HCT116 (cell line): ENCODE results near the gene OSBPL10. TPM values are rescaled to one million over a fixed set of nuclear protein-coding genes. Genes with fewer than 3 reads are reported as not detected.

Experiments used
- ATAC-seq: fragments of 200-7000 bp; cut with Tn5 transposase; 2 replicates; pipeline ENCODE4 v1.9.1; 2020; ENCODE audit warnings: mild to moderate bottlenecking, moderate library complexity
- BruUV-seq: library from RNA; stranded (reverse); fragments of 400-500 nt; replicated peaks from 2 replicates; lab custom pipeline; 2021; lab: Mats Ljungman, UMichigan
- CTCF ChIA-PET: fragments of 300-600 bp; sonication (Branson Sonifier 250); formaldehyde crosslinking; loops from one replicate; lab custom pipeline; 2021; ENCODE audit warnings: antibody characterized with exemption; lab: Charles Lee
- POLR2A ChIA-PET: fragments of 300-600, 350-600 bp; sonication (Branson Sonifier 250); formaldehyde crosslinking; loops from one replicate; lab custom pipeline; 2021; ENCODE audit warnings: antibody characterized with exemption; lab: Charles Lee
- RAD21 ChIA-PET, 2 experiments: fragments of 300-600 bp; sonication (Branson Sonifier 250); formaldehyde crosslinking; loops; one replicate each; lab custom pipeline; 2023; ENCODE audit warnings: low total read pairs in 2 of 2; ENCODE audit not compliant: uncharacterized antibody in 2 of 2, unreplicated experiment in 2 of 2, low non-redundant PET in 1 of 2; lab: Charles Lee
- DNase-seq: peaks from one replicate; pipeline ENCODE4 v3.0.0-alpha.2; 2010; ENCODE audit warnings: low read depth, low spot score
- H2AFZ ChIP-seq: fragments of 200-600 bp; shearing (Covaris generic), sonication (generic); 2 replicates; pipeline ENCODE4 v1.6.1; 2017; ENCODE audit warnings: low read depth, mixed run types, mixed read lengths, antibody characterized with exemption, low read length; ENCODE audit not compliant: poor library complexity, severe bottlenecking
- H3K27ac ChIP-seq: 2 replicates; pipeline ENCODE4 v1.5.1; 2012; ENCODE audit warnings: low read depth, low read length
- H3K27me3 ChIP-seq: fragments of 200-600 bp; sonication (generic); 2 replicates; pipeline ENCODE4 v1.6.1; 2016; ENCODE audit warnings: mixed run types, low read length, mixed read lengths; ENCODE audit not compliant: insufficient read depth
- H3K36me3 ChIP-seq, 2 experiments: fragments of 200-500 bp in 1 of 2; fragments of 200-600 bp in 1 of 2; sonication (Bioruptor generic) in 1 of 2; sonication (generic) in 1 of 2; 2 replicates each; pipeline versions ENCODE4 v1.5.1 to v1.6.1; 2014 to 2016; ENCODE audit warnings: low read length in 2 of 2, inconsistent platforms in 1 of 2, mixed read lengths in 1 of 2, mixed run types in 1 of 2; ENCODE audit not compliant: insufficient read depth in 2 of 2, control insufficient read depth in 1 of 2
- H3K4me1 ChIP-seq, 2 experiments: fragments of 200-600 bp in 1 of 2; sonication (generic) in 1 of 2; 2 replicates each; pipeline versions ENCODE4 v1.5.1 to v1.6.1; 2012 to 2017; ENCODE audit warnings: low read length in 2 of 2, inconsistent platforms in 1 of 2, mild to moderate bottlenecking in 1 of 2, mixed read lengths in 1 of 2, mixed run types in 1 of 2, moderate library complexity in 1 of 2; ENCODE audit not compliant: insufficient read depth in 2 of 2, control insufficient read depth in 1 of 2
- H3K4me2 ChIP-seq: fragments of 200-600 bp; sonication (generic); 2 replicates; pipeline ENCODE4 v1.6.1; 2017; ENCODE audit warnings: mixed run types, low read length, mixed read lengths
- H3K4me3 ChIP-seq, 2 experiments: fragments of 200-600 bp in 1 of 2; sonication (generic) in 1 of 2; replicated peaks in 1 of 2; 2 replicates each; pipeline ENCODE4 v1.5.1; 2011 to 2016; ENCODE audit warnings: low read length in 2 of 2, control low read depth in 1 of 2, low read depth in 1 of 2, mild to moderate bottlenecking in 1 of 2, mixed read lengths in 1 of 2, mixed run types in 1 of 2
- H3K79me2 ChIP-seq: fragments of 200-600 bp; sonication (generic); 2 replicates; pipeline ENCODE4 v1.6.1; 2017; ENCODE audit warnings: mild to moderate bottlenecking, mixed run types, low read length, moderate library complexity, mixed read lengths; ENCODE audit not compliant: insufficient read depth
- H3K9ac ChIP-seq: fragments of 200-600 bp; sonication (generic); 2 replicates; pipeline ENCODE4 v1.6.1; 2016; ENCODE audit warnings: low read length, mixed read lengths
- H3K9me2 ChIP-seq: fragments of 200-600 bp; sonication (generic), shearing (Covaris generic); 2 replicates; pipeline ENCODE4 v1.6.1; 2017; ENCODE audit warnings: mixed run types, mild to moderate bottlenecking, moderate library complexity; ENCODE audit not compliant: insufficient read depth
- H3K9me3 ChIP-seq, 2 experiments: fragments of 200-500 bp in 1 of 2; fragments of 200-600 bp in 1 of 2; sonication (Bioruptor generic) in 1 of 2; sonication (generic) in 1 of 2; 2 replicates each; pipeline ENCODE4 v1.6.1; 2014 to 2017; ENCODE audit warnings: low read length in 2 of 2, mixed read lengths in 2 of 2, inconsistent platforms in 1 of 2, low read depth in 1 of 2, mild to moderate bottlenecking in 1 of 2, mixed run types in 1 of 2, moderate library complexity in 1 of 2; ENCODE audit not compliant: control insufficient read depth in 1 of 2, insufficient read depth in 1 of 2
- H4K20me1 ChIP-seq: fragments of 200-600 bp; sonication (generic), shearing (Covaris generic); 2 replicates; pipeline ENCODE4 v1.6.1; 2017; ENCODE audit warnings: mixed run types, mild to moderate bottlenecking, moderate library complexity; ENCODE audit not compliant: insufficient read depth
- CBX3 ChIP-seq: IDR thresholded peaks from 2 replicates; pipeline ENCODE4 v1.6.1; 2012; ENCODE audit warnings: low read depth
- EGR1 ChIP-seq: IDR thresholded peaks from 2 replicates; pipeline ENCODE4 v1.6.1; 2012; ENCODE audit warnings: low read depth
- ELF1 ChIP-seq: IDR thresholded peaks from 2 replicates; pipeline ENCODE4 v1.6.1; 2012; ENCODE audit warnings: low read depth, borderline replicate concordance
- EZH2phosphoT487 ChIP-seq: fragments of 200-600 bp; IDR thresholded peaks from 2 replicates; pipeline ENCODE4 v1.6.1; 2018; ENCODE audit warnings: antibody characterized with exemption, borderline replicate concordance
- JUND ChIP-seq: IDR thresholded peaks from 2 replicates; pipeline ENCODE4 v1.6.1; 2012
- POLR2A ChIP-seq: IDR thresholded peaks from 2 replicates; pipeline ENCODE4 v1.7.0; 2011; ENCODE audit warnings: borderline replicate concordance; ENCODE audit not compliant: insufficient read depth, insufficient read length; ENCODE audit errors: extremely low read depth
- POLR2AphosphoS5 ChIP-seq: IDR thresholded peaks from 2 replicates; pipeline ENCODE4 v1.6.1; 2011; ENCODE audit warnings: mild to moderate bottlenecking, low read depth, low read length, moderate library complexity
- REST ChIP-seq: IDR thresholded peaks from 2 replicates; pipeline ENCODE4 v1.6.1; 2012; ENCODE audit warnings: low read depth
- SP1 ChIP-seq: IDR thresholded peaks from 2 replicates; pipeline ENCODE4 v1.6.1; 2012; ENCODE audit warnings: low read depth
- SRF ChIP-seq: IDR thresholded peaks from 2 replicates; pipeline ENCODE4 v1.6.1; 2012; ENCODE audit warnings: low read depth
- YY1 ChIP-seq: IDR thresholded peaks from 2 replicates; pipeline ENCODE4 v1.6.1; 2011; ENCODE audit warnings: low read length, low read depth, moderate library complexity, mild to moderate bottlenecking; ENCODE audit not compliant: insufficient replicate concordance; ENCODE audit errors: extremely low read depth
- intact Hi-C: fragments of 100-400 bp; cut with micrococcal nuclease; formaldehyde crosslinking; loops from 2 replicates; pipeline ENCODE4 v1.10.0; 2022
- total RNA-seq: library from RNA; stranded (reverse); gene quantifications from one replicate; pipeline ENCODE4 v1.2.1, GENCODE V29; 2021; ENCODE audit not compliant: unreplicated experiment
- TF ChIP-seq, protein P1 (sequence below): IDR thresholded peaks from 2 replicates; pipeline ENCODE4 v1.6.1; 2012

OSBPL10 gene
- total RNA-seq, 1 experiment from 2014 or later: 25.8 TPM

DNA sequence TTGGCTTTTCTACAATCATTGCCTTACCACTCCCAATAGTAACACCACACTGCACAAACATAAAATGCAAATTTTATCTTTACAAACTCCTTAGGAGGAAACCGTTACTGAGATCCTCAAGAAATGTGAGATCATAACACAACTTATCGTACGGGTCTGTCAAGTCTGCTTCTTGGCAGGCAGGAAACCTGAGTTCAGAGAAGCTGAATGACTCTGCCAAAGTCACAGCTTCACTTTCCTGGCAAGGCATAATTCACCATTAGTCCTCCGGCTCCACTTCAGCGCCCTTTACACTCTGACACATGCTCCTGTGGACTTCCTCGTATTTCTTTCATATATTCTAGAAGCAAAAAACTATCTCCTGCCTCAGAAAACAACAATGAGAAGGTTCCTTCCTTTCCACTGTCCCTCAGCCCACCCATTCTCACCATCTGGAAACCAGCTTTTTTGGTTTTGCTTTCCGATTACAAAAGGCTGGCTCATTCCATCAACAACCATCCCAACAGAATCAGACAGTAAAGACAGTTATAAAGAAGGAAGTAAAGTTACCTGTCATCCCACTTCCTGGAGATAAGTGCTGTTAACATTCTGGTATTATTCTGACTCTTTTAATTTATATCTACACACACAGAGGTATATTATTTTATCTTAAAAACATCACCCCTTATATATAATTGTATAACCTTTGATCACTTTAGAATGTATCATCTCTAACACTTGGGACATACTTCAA, 225.0 kb downstream of the OSBPL10 start:
- Histone ChIP-seq H3K36me3 (no peaks in the 10 kb centered on the region), H3K79me2 (no peaks in the 10 kb centered on the region), H3K27me3 (no peaks in the 10 kb centered on the region), H3K9me3 (no peaks in the 10 kb centered on the region), H3K9ac (no peak overlapping the region), H3K4me2 (no peak overlapping the region), H3K4me1 (no peaks in the 10 kb centered on the region), H3K27ac (no peak overlapping the region), H4K20me1 (no peaks in the 10 kb centered on the region), H2AFZ (no peak overlapping the region), H3K4me3 (no peak overlapping the region), H3K9me2 (no peaks in the 10 kb centered on the region)
- intact Hi-C loops: no loop called here
- ChIA-PET POLR2A (no interaction called here), RAD21 (no interaction called here), CTCF (no interaction called here)
- BruUV-seq: no TSS peak
- TF ChIP-seq SRF: no peak
- TF ChIP-seq CBX3: no peak
- TF ChIP-seq SP1: no peak
- TF ChIP-seq REST: no peak
- TF ChIP-seq EZH2phosphoT487: no peak
- no peak for TF ChIP-seq JUND
- TF ChIP-seq, protein P1, sequence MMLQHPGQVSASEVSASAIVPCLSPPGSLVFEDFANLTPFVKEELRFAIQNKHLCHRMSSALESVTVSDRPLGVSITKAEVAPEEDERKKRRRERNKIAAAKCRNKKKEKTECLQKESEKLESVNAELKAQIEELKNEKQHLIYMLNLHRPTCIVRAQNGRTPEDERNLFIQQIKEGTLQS: no peak
- TF ChIP-seq EGR1: no peak
- TF ChIP-seq POLR2AphosphoS5: no peak
- no peak for TF ChIP-seq YY1
- TF ChIP-seq POLR2A: no peak
- no peak for TF ChIP-seq ELF1
- DNase-seq (no peak), ATAC-seq (no peak)
